HG03103 (cell line): ENCODE measurements around the gene MRPL49.

Experiments
- ATAC-seq: cut with Tn5 transposase; IDR thresholded peaks from one replicate; pipeline ENCODE4 v1.9.1; 2021; ENCODE audit warnings: low read depth; ENCODE audit not compliant: unreplicated experiment

MRPL49 gene

DNA sequence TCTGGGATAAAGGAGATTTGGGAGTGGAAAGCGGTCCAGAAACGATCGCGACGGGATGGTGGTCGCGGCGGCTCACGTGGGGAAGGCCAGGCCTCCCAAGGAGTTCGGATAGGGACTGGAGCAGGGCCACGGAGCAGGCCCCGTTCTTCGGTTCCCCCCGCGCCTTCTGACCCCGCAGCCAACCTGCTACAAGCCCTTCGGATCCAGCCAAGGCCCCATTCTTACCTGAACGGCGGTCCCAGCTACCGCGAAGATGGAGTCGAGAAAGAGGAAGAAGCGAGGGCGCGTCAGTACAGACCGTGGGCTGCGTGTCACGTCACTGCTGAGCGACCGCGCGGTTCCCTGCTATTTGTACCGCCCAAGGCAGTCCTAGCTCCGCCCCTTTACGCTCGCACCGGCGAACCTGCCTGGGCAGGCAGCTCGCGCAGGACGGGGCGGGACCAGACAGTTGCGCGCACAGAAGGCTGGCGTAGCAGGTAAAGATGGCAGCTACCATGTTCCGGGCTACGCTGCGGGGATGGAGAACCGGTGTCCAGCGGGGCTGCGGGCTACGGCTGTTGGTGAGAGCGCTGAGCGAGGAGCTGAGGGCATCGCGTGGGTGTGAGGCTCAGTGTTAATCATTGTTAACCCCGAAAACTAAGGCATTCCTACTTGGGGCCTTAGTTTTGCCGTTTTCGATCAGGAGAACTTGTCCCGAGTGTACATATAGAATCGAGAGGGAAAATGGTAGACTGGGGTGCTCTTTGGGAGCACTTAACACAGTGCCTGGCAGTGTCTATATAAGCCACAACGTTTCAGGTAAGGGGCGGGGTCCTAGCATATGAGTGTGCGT lies at the start of gene MRPL49, which contains the start of gene FAU:
MRPL49 (plus strand) TSS at position 457 of the 832 bp plus-strand sequence; CDS start at position 483, 26 bp downstream.
FAU (minus strand) TSS at position 270 of the 832 bp plus-strand sequence. CDS start 321 bp downstream, outside the sequence.
- peak; percentile 69 for ATAC-seq

- ATAC-seq: no peak
Observed at GRCh38 chr11:65072631-65072966, 49.5 kb upstream of the MRPL49 start.

DNA sequence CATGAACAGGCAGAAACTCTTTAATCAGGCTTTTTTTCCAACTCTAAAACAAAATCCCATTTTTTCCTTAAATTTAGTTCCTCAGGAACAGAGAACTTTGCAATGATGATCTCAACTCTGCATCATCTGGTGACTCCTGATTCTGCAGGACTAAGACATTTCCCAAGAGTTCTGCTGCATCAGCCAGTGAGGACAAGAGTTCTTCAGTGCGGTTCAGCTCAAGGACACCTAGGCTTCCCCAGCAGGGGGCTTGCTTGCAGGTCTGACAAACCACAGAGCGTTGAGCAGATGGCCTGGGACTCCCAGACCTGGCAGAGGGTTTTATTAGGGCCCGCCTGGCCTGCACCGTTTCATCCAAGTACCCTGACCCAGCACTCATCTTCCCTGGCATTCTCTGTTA lies 44.7 kb upstream of the MRPL49 start:
- no peak for ATAC-seq

- ATAC-seq: no peak
Observed at GRCh38 chr11:65078151-65078550, 44.0 kb upstream of the MRPL49 start.

DNA sequence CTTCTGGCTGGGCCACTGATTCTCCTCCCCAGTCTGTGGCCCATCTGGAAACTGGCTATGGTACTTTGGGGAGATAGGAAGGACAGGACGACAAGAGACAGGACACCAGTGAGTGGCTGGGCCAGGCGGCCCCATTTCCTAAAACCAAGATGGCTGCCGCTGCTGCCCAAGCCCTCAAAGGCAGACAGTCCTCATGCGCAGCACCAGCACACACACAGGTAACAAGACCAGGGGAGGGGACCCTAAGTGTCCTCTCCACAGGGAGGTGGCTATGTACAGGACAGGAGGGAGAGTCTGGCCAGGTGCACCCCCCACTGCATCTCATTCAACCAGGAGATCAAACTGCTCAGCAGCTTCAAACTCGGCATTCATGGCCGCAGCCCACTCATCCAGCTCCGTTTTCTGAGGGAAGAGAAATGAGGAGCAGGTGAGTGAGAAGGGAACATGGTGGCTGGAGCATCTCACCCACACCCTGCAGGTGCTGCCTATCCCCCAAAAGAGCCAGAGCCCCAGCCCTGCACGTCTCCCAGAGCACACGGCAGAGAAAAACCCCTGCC lies 43.3 kb upstream of the MRPL49 start:
- ATAC-seq: no peak

GRCh38 chr11:65083134-65083833 lies 38.8 kb upstream of the MRPL49 start:
- no peak for ATAC-seq

DNA sequence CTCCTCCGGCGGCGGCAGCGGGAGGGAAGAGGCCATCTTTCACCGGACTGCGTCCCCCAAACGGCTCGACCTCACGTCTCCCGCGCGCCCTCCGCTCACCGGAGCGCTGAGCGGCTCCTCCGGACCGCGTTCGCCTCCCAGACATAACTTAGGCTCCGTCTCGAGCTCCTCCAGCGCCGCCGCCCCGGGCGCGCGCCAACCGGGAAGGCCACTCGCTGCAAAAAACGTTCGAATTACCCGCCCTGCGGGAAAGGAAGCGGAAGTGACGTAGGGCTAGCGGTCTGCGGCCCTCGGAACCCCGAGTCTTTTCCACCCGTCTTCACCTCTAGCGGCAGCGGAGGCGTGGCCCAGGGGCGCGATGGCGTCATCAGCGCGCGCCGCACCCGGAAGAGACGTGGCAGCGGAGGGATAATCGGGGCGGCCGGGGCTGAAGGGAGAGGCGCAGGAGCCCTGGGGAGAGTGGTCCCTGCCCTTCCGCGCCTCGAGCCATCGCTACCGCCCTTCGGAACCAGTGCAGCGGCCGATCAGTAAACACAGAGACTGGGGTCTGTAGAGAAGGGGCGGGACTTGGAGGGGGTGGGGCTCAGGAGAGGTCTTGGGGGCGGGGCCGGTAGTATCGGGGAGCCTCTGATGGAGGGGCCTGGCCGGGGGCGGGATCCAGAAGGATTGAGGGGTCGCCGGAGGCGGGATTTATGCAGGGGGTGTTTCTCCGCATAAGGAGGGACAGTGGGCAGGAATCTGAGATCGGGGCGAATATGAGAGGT lies 38.1 kb upstream of the MRPL49 start, which contains the start of the genes CDCA5 and ZFPL1:
CDCA5 (minus strand) TSS at position 207 of the 764 bp plus-strand sequence; CDS start at position 145, 62 bp downstream.
ZFPL1 (plus strand) TSS at position 389 of the 764 bp plus-strand sequence. CDS start 477 bp downstream, outside the sequence.
- peak; percentile 80 for ATAC-seq

- no peak for ATAC-seq
Observed at GRCh38 chr11:65084598-65085375, 37.3 kb upstream of the MRPL49 start.

DNA sequence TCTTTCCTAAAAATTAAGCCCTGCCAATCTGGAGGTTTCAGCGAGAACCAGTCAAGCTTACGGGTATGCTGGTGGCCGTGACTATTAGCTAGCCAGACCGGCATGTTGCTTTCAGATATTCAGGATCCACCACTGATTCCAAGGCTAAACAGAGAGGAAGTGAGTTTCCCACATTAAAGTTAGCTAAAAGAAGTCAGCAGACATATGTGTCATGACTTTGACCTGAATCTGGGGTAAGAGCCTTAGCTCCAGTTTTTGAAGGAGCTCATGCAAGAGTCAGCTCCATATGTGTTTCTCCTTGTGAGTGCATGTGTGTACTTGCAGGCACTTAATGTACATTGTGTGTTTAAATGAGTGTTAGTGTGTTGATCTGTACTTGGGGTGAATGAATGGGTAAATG lies 36.7 kb upstream of the MRPL49 start:
- no peak for ATAC-seq

GRCh38 chr11:65086809-65087208 lies 35.3 kb upstream of the MRPL49 start:
- no peak for ATAC-seq

GRCh38 chr11:65087216-65087615 lies 34.9 kb upstream of the MRPL49 start:
- no peak for ATAC-seq

- no peak for ATAC-seq
Observed at GRCh38 chr11:65087827-65088226, 34.3 kb upstream of the MRPL49 start.

GRCh38 chr11:65089621-65090020 lies 32.5 kb upstream of the MRPL49 start:
- ATAC-seq: no peak

DNA sequence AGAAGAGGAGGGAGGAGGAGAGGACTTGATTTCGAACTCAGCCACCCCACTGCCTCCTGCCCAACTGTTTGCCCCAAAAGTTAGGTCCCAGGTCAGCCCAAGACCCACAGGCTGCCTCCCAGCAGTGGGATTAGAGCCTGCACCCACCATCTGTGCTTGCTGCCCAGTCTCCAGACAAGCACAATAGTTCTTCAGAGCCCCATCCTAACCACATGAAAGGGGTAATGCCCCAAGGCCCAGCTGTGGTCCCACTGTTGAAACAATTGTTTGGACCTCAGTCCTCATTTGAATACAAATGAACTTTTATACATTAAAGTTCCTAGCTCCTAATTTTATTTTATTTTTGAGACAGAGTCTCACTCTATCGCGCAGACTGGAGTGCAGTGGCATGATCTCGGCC lies 31.5 kb upstream of the MRPL49 start:
- ATAC-seq: no peak

GRCh38 chr11:65095427-65095826 lies 26.7 kb upstream of the MRPL49 start:
- no peak for ATAC-seq

GRCh38 chr11:65095974-65096806 lies 25.9 kb upstream of the MRPL49 start, which contains the start of gene VPS51:
TSS of gene VPS51 (plus strand) at chr11:65096214. CDS start at chr11:65096251, 37 bp downstream.
- peak; percentile 66 for ATAC-seq

- no peak for ATAC-seq
Observed at GRCh38 chr11:65096926-65097325, 25.2 kb upstream of the MRPL49 start.

GRCh38 chr11:65100674-65101350 lies 21.3 kb upstream of the MRPL49 start:
- no peak for ATAC-seq
